Measurements from ENCODE around the gene MEIS2.

GRCh38 chr15:37070686-37071085 lies 29.7 kb downstream of the MEIS2 start:
- TF ChIP-seq CTCF (IDR thresholded peaks at IDR 0.05) (no peak), POLR2A (IDR thresholded peaks at IDR 0.05) (no peak)

All from Peyer's patch (tissue), 4 donors.